HCT116 (cell line): ENCODE data around the gene HFE. TPM values are rescaled to one million over a fixed set of nuclear protein-coding genes. Genes with fewer than 3 reads are reported as not detected.
A peak's percentile ranks its signal among the peaks of the same experiment; 100 is the strongest.

Source experiments
- CEBPB ChIP-seq: IDR thresholded peaks from 2 replicates; pipeline ENCODE4 v1.6.1; 2012; ENCODE audit warnings: low read depth
- EGR1 ChIP-seq: IDR thresholded peaks from 2 replicates; pipeline ENCODE4 v1.6.1; 2012; ENCODE audit warnings: low read depth
- EZH2phosphoT487 ChIP-seq: fragments of 200-600 bp; IDR thresholded peaks from 2 replicates; pipeline ENCODE4 v1.6.1; 2018; ENCODE audit warnings: antibody characterized with exemption, borderline replicate concordance
- FOSL1 ChIP-seq: IDR thresholded peaks from 2 replicates; pipeline ENCODE4 v1.6.1; 2012; ENCODE audit warnings: low read depth
- JUND ChIP-seq: IDR thresholded peaks from 2 replicates; pipeline ENCODE4 v1.6.1; 2012
- POLR2A ChIP-seq: IDR thresholded peaks from 2 replicates; pipeline ENCODE4 v1.7.0; 2011; ENCODE audit warnings: borderline replicate concordance; ENCODE audit not compliant: insufficient read depth, insufficient read length; ENCODE audit errors: extremely low read depth
- POLR2AphosphoS5 ChIP-seq: IDR thresholded peaks from 2 replicates; pipeline ENCODE4 v1.6.1; 2011; ENCODE audit warnings: mild to moderate bottlenecking, low read depth, low read length, moderate library complexity
- RAD21 ChIP-seq: IDR thresholded peaks from 2 replicates; pipeline ENCODE4 v1.6.1; 2012; ENCODE audit warnings: low read depth, mild to moderate bottlenecking
- SP1 ChIP-seq: IDR thresholded peaks from 2 replicates; pipeline ENCODE4 v1.6.1; 2012; ENCODE audit warnings: low read depth
- ZFX ChIP-seq: fragments of 450-650 bp; IDR thresholded peaks from 2 replicates; pipeline ENCODE4 v1.6.1; 2017
- total RNA-seq: library from RNA; stranded (reverse); gene quantifications from one replicate; pipeline ENCODE4 v1.2.1, GENCODE V29; 2021; ENCODE audit not compliant: unreplicated experiment
- TF ChIP-seq, protein P1 (sequence below), 3 experiments: fragments of 200-600 bp in 1 of 3; sonication (generic) in 1 of 3; IDR thresholded peaks in 2 of 3; conservative IDR thresholded peaks in 1 of 3; 2 replicates each; pipeline ENCODE4 v1.5.1; 2012 to 2017; ENCODE audit warnings: low read depth in 2 of 3, low read length in 2 of 3, antibody characterized with exemption in 1 of 3, borderline replicate concordance in 1 of 3, control low read depth in 1 of 3, mild to moderate bottlenecking in 1 of 3, mixed read lengths in 1 of 3, mixed run types in 1 of 3, moderate library complexity in 1 of 3; ENCODE audit not compliant: insufficient read depth in 1 of 3
- TF ChIP-seq, protein P2 (sequence below): IDR thresholded peaks from 2 replicates; pipeline ENCODE4 v1.6.1; 2012
- TF ChIP-seq, protein P3 (sequence below): IDR thresholded peaks from 2 replicates; pipeline ENCODE4 v1.6.1; 2012

HFE gene
- total RNA-seq, 1 experiment from 2014 or later: 9.8 TPM

DNA sequence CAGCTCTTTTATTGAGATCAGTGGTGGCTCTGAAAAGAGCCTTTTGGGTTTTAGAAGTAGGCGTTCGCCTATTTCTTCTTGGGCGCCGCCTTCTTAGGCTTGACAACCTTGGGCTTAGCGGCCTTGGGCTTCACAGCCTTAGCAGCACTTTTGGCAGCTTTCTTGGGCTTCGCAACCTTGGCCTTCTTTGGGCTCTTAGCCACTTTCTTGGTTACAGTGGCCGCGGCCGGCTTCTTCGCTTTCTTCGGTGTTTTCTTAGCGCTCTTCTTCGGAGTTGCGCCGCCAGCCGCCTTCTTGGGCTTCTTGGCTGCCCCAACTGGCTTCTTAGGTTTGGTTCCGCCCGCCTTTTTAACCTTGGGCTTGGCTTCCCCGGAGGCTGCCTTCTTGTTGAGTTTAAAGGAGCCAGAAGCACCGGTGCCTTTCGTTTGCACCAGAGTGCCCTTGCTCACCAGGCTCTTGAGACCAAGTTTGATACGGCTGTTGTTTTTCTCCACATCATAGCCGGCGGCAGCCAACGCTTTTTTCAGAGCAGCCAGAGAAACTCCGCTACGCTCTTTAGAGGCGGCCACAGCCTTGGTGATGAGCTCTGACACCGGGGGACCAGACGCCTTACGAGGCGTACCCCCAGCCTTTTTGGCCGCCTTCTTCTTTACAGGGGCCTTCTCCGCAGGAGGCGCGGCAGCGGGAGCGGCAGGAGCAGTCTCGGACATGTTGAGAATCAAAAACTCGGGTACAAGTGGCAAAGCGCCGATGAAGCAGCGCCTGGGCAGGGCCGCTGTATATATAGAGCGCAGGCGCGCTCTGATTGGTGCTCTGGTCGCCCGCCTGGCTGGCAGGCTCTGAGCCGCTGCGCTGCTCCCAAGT is 31.3 kb upstream of the HFE start (continued):
- TF ChIP-seq, protein P1, sequence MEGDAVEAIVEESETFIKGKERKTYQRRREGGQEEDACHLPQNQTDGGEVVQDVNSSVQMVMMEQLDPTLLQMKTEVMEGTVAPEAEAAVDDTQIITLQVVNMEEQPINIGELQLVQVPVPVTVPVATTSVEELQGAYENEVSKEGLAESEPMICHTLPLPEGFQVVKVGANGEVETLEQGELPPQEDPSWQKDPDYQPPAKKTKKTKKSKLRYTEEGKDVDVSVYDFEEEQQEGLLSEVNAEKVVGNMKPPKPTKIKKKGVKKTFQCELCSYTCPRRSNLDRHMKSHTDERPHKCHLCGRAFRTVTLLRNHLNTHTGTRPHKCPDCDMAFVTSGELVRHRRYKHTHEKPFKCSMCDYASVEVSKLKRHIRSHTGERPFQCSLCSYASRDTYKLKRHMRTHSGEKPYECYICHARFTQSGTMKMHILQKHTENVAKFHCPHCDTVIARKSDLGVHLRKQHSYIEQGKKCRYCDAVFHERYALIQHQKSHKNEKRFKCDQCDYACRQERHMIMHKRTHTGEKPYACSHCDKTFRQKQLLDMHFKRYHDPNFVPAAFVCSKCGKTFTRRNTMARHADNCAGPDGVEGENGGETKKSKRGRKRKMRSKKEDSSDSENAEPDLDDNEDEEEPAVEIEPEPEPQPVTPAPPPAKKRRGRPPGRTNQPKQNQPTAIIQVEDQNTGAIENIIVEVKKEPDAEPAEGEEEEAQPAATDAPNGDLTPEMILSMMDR (IDR thresholded peaks at IDR 0.05 in 2 of 3, conservative IDR thresholded peaks at IDR 0.05 in 1 of 3; ENCODE audit: borderline replicate concordance in 1 of 3, insufficient read depth in 1 of 3, low read depth in 2 of 3, low read length in 2 of 3): no peak
- peak; percentile 62 for TF ChIP-seq CEBPB
- no peak for TF ChIP-seq EZH2phosphoT487
- TF ChIP-seq SP1: peak; percentile 81
- TF ChIP-seq RAD21: no peak
- TF ChIP-seq POLR2AphosphoS5: peak; percentile 88
- TF ChIP-seq, protein P2, sequence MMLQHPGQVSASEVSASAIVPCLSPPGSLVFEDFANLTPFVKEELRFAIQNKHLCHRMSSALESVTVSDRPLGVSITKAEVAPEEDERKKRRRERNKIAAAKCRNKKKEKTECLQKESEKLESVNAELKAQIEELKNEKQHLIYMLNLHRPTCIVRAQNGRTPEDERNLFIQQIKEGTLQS: no peak
- no peak; the same call in 1 of the 2 replicates for TF ChIP-seq ZFX
- peak; percentile 98 for TF ChIP-seq POLR2A
- no peak; the same call in 1 of the 2 replicates for TF ChIP-seq FOSL1
- no peak for TF ChIP-seq EGR1
- peak; percentile 48 for TF ChIP-seq JUND
- TF ChIP-seq, protein P3, sequence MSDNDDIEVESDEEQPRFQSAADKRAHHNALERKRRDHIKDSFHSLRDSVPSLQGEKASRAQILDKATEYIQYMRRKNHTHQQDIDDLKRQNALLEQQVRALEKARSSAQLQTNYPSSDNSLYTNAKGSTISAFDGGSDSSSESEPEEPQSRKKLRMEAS: peak; percentile 36; the same call in 1 of the 2 replicates
